Activated CD4-positive, alpha-beta T cell treated with anti-CD3 and anti-CD28 coated beads, Interleukin-2, Interleukin-4, amounts not matched to agents 100 ng/mL and 50 ng/mL, durations not matched to agents 16 hours and 8 hours (primary cell): ENCODE data around the gene TPM1.

Source experiments
- DNase-seq: peaks from one replicate; pipeline ENCODE4 v3.0.0-alpha.2; 2020; ENCODE audit warnings: low spot score

The TPM1 gene

GRCh38 chr15:63056829-63057228 is 14.3 kb downstream of the TPM1 start:
- no peak for DNase-seq

- no peak for DNase-seq
These were observed 15.2 kb downstream of the TPM1 start for GRCh38 chr15:63057468-63058345.

GRCh38 chr15:63059075-63059474 is 16.5 kb downstream of the TPM1 start:
- DNase-seq: no peak

- no peak for DNase-seq
These were observed 17.1 kb downstream of the TPM1 start for GRCh38 chr15:63059573-63060216.

GRCh38 chr15:63060699-63061098 is 18.2 kb downstream of the TPM1 start:
- no peak for DNase-seq

- no peak for DNase-seq
These were observed 19.4 kb downstream of the TPM1 start for GRCh38 chr15:63061975-63062374.

GRCh38 chr15:63063164-63063756 is 20.7 kb downstream of the TPM1 start:
- no peak for DNase-seq

- no peak for DNase-seq
These were observed 21.4 kb downstream of the TPM1 start for GRCh38 chr15:63063877-63064409.

GRCh38 chr15:63065262-63066221 is 23.0 kb downstream of the TPM1 start:
- DNase-seq: no peak

GRCh38 chr15:63066272-63066671 is 23.7 kb downstream of the TPM1 start:
- no peak for DNase-seq

- no peak for DNase-seq
These were observed 24.8 kb downstream of the TPM1 start for GRCh38 chr15:63067306-63067705.

GRCh38 chr15:63067976-63068743 is 25.6 kb downstream of the TPM1 start:
- DNase-seq: no peak

GRCh38 chr15:63069616-63070090 is 27.1 kb downstream of the TPM1 start:
- DNase-seq: no peak

- DNase-seq: no peak
These were observed 28.2 kb downstream of the TPM1 start for GRCh38 chr15:63070681-63071129.

- no peak for DNase-seq
These were observed 28.9 kb downstream of the TPM1 start for GRCh38 chr15:63071288-63071909.

- DNase-seq: no peak
These were observed 29.6 kb downstream of the TPM1 start for GRCh38 chr15:63072023-63072650.

- no peak for DNase-seq
These were observed 30.3 kb downstream of the TPM1 start for GRCh38 chr15:63072809-63073277.

GRCh38 chr15:63073497-63074172 is 31.1 kb downstream of the TPM1 start:
- no peak for DNase-seq
